Measurements from ENCODE around the gene RINT1.

The RINT1 gene

GRCh38 chr7:105599551-105599950 is 67.5 kb downstream of the RINT1 start:
- no peak for DNase-seq (ENCODE audit: low spot score)

- DNase-seq (ENCODE audit: low spot score), result peak; percentile 19
Measured at GRCh38 chr7:105600720-105601550, 68.9 kb downstream of the RINT1 start.

GRCh38 chr7:105602325-105603305 is 70.6 kb downstream of the RINT1 start:
- no peak for DNase-seq (ENCODE audit: low spot score)

GRCh38 chr7:105610165-105610930 is 78.3 kb downstream of the RINT1 start:
- no peak for DNase-seq (ENCODE audit: low spot score)

GRCh38 chr7:105611856-105612775 is 80.1 kb downstream of the RINT1 start:
- DNase-seq (ENCODE audit: low spot score), result no peak

- DNase-seq (ENCODE audit: low spot score), result no peak
Measured at GRCh38 chr7:105612806-105613205, 80.8 kb downstream of the RINT1 start.

GRCh38 chr7:105613611-105614330 is 81.8 kb downstream of the RINT1 start:
- no peak for DNase-seq (ENCODE audit: low spot score)

- DNase-seq (ENCODE audit: low spot score), result no peak
Measured at GRCh38 chr7:105614341-105614840, 82.4 kb downstream of the RINT1 start.
